GM18519 (cell line): Measurements from ENCODE around the gene SMIM7.
"Not testable (repeated sequence)": the region's sequence is repeated elsewhere in the genome, so short reads cannot be mapped to it uniquely, and the experiment has no call there.

Experiments
- ATAC-seq: cut with Tn5 transposase; IDR thresholded peaks from one replicate; pipeline ENCODE4 v1.9.1; 2021; ENCODE audit warnings: mild to moderate bottlenecking, moderate library complexity; ENCODE audit not compliant: unreplicated experiment, low FRiP score

Gene SMIM7

DNA sequence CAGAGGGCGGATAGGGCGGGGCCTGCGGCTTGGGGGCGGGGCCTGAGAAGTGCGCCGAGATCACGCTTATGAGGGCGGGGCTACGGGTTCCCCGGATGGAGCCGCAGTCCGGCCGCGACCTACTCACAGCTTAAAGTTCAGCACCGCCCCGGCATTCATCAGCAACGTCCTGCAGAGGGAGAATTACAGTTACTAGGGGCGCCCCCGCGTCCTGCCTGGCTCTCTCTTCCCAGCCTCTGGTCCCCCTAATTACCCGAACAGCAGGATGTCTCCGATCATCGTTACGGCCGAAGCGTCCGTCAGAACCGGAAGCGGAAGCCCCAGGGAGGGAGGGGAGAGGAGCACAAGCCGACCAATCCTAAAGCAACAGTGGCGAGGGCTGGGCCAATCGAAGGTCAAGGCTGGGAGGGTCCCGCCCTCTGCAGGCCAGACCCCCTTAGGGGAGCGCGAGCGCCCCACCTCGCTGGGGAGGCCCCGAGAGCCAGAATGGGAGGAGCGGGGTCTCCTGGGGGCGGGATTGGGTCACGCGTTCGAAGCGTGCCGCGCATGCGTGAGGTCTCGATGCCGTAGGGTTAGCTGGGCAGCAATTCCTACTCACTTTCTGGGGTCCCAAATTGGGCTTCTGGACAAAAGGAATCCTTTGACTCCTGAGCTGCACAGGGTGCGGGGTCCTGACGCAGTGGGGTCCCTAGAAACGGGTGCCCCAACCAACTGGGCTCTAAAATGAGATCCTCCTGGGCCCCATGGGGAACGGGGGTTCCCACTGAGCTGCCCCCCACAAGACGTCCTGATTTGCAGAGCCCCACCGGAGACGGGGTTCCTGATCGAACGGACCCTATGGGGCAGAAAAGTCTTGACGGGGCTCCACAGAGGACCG lies at the start of gene SMIM7:
SMIM7 (minus strand) TSS at position 313 of the 877 bp plus-strand sequence; CDS start at position 279, 34 bp downstream.
- peak; percentile 73 for ATAC-seq

DNA sequence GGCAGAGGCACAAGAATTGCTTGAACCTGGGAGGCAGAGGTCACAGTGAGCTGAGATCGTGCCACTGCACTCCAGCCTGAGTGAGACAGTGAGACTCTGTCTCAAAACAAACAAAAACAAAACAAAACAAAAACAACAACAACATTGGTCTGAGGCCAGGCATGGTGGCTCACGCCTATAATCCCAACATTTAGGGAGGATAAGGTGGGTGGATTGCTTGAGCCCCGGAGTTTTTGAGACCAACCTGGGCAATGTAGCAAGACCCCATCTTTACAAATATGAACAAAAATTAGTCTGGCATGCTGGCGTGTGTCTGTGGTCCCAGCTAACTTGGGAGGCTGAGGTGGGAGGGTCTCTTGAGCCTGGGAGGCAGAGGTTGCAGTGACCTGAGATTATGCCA lies 43.7 kb upstream of the SMIM7 start:
- no peak for ATAC-seq

DNA sequence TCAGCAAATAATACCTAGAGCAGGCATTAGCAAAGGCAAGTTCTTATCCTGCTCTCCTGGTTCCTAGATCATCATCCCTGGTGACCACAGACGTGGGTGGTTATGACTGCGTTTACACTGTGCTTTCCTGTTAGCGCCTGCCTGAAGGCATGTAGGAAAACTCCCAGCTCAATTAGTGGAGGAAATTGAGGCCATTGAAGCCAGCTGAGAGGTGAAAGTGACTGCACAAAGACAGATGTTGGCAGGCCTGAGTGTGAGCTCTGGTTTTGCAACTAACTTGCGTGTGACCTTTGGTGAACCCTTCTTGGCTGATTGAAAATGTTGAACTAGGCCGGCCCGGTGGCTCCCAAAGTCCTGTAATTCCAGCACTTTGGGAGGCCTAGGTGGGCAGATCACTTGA lies 42.2 kb upstream of the SMIM7 start:
- no peak for ATAC-seq

DNA sequence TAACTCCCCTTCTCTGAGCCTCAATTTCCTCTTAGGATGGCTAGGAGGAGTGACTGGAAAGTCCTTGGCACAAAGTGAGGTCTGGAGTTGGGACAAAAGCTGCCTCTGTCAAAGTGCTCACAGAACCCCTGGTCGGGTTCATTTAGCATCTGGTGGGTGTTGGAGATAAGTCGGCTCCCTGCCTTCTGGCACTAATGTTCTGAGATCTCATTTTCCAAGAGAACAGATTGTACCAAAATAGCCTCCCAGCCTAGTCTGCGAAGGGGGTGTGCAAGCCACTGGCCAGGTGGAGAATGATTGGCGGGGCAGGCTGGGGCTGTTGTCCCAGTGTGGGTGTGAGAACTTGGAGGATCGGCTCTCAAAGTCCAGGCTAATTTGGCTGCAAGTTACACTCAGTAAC lies 39.0 kb upstream of the SMIM7 start:
- no peak for ATAC-seq

DNA sequence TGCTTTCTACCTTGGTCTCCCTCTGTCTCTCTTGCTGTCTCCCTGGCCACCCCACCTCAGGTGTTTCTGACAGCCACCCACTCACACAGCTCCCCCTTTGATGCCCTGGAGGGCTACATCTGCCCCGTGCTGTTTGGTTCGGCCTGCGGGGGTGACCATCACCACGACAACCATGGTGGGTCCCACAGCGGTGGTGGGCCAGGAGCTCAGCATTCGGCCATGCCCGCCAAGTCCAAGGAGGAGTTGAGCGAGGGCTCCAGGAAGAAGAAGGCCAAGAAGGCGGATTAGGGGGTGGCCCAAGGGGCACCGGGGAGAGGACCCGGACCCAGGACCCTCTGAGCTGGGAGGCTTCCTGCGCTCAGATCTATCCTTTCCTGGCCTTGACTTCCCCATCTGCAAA lies 28.1 kb upstream of the SMIM7 start:
- ATAC-seq, result no peak

DNA sequence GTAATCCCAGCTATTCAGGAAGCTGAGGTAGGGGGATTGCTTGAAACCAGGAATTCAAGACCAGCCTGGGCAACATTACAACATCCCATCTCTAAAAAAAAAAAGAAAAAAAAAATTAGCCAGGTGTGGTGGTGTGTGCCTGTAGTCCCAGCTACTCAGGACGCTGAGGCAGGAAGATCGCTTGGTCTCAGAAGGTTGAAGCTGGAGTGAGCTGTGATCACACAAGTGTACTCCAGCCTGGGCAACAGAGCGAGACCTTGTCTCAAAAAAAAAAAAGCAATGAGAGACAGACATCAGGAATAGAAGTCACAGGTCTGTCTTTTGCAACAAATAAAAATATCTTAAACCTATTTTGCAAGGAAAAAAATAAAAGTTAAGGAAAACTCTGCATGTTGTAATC lies 24.3 kb upstream of the SMIM7 start:
- ATAC-seq, result no peak

DNA sequence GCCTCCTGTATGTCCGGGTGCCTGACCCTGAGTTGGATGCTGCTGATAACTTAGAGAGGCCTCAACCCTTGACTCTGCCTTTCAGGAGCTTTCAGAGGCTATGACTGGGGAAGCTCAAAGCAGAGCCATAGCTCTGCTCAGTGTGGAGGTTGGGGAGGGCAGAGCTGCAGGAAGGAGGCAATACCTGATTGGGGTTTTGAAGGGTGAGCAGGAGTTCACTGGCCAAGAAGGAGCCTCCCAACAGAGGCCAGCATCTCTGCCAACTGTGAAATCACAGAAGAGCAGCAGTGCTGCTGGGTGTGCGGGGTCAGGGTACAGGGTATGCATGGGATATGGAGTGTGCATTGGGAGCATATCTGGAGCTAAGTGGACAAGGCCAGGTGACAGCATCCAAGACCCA lies 22.6 kb upstream of the SMIM7 start:
- ATAC-seq, result no peak

DNA sequence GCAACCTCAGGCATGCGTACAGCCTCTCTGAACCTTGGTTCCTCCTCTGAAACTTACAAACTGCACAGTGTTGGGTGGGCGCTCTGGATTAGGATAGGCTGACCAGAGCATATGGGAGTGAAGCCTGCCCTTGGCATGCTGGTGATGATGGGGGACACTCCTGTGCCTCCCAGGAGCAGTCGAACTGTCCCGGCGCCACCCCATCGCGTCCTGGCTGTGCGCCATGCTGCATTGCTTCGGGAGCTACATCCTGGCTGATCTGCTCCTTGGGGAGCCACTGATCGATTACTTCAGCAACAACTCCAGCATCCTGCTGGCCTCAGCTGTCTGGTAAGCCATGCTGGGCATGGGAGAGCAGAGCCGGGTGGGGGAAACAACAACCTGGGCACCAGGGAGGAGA lies 19.9 kb upstream of the SMIM7 start:
- ATAC-seq, result no peak

DNA sequence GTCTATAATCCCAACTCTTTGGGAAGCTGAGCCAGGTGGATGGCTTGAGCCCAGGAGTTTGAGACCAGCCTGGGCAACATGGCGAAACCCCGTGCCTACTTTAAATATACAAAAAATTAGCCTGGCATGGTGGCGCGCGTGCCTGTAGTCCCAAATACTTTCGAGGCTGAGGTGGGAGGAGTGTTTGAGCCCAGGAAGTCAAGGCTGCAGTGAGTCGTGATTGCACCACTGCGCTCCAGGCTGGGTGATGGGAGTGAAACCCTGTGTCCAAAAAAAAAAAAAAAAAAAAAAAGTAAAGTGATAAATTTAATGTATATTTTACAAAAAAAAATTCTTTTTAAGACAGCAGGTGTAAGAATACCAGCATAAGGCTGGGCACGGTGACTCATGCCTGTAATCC lies 18.6 kb upstream of the SMIM7 start:
- ATAC-seq, result no peak

DNA sequence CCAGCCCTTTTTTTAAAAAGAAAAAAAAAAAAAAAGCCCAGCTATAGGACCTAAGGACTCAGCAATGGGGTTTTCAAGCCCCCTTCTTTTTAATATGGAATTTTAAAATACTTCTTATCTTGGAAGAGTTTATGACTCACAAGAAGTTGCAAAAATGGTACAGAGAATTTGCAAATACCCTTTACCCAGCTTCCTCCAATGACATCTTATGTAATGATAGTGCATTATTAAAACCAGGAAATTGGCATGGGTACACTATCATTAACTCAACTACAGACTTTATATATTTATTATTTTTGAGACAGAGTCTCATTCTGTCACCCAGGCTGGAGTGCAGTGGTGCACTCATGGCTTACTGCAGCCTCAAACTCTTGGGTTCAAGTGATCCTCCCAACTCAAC lies 17.1 kb upstream of the SMIM7 start:
- no peak for ATAC-seq

DNA sequence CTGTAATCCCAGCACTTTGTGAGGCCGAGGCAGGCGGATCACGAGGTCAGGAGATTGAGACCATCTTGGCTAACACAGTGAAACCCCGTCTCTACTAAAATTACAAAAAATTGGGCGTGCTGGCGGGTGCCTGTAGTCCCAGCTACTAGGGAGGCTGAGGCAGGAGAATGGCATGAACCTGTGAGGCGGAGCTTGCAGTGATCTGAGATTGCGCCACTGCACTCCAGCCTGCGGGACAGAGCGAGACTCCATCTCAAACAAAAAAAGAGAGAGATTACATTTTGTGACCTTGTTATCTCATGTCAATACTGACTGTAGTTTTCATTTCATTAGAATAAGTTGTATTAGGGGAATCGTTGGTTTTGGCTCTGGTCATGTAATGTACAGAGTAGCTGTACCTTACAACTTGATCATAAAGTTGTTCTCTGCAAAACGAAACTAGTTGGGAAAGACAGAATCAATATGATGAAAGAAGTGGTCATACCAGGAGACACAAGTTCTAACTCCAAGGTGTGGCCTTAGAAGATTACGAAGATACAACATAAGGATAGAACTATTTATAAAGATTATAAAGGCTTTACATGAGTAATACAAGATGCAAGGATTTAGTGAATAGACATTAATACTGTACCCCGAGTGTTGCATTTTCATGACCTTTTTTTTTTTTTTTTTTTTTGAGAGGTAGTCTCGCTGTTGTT lies 16.3 kb upstream of the SMIM7 start:
- ATAC-seq, result no peak

DNA sequence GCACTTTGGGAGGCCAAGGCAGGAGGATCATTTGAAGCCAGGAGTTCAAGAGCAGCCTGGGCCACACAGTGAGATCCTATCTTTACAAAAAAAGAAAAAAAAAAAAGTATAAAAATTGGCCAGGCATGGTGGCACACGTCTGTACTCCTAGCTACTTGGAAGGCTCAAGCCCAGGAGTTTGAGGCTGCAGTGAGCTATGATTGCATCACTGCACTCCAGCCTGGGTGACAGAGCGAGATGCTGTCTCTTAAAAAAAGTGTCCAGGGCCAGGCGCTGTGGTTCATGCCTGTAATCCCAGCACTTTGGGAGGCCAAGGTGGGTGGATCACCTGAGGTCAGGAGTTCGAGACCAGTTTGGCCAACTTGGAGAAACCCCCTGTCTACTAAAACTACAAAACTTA lies 13.9 kb upstream of the SMIM7 start:
- not testable (repeated sequence) for ATAC-seq

DNA sequence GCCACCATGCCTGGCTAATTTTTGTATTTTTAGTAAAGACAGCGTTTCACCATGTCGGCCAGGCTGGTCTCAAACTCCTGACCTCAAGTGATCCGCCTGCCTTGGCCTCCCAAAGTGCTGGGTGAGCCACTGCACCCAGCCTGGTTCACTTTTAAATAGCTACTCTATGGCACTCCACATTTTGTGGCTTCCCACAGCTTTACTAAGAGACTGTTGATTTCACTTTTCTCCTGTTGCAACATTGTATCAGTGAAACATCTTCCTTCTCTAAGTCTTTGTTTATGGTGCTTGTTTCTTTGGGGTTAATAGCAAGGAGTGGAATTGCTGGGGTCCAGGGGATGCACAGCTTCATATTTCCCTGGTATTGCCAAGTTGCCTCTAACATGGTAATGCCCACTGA lies 13.3 kb upstream of the SMIM7 start:
- ATAC-seq, result no peak

DNA sequence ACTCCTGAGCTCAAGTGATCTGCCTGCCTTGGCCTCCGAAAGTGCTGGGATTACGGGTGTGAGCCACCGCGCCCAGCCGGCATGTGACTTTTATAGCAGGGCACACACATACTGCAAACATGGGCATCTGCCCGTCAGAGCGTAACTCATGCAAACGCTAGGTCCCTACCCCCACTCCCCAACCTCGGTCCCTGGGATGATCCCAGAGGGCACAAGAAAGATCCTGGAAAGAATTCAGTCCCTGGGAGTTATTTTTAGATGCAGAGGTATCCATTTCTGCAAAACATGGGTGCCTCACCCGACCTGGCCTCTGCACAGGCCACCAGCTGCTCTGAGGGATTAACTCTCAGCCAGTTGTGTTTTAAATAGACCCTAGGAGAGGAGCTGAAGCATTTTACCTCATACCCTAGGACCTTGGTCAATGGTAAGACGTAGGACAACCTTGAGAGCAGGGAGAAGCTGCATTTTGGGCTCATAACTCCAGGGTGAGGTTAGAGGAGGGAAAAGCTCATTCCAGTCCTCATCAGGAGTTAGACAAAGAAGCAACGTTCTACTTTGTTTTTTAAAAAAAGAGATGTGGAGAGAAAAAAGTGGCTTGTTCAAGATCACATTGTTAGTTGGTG lies 11.8 kb upstream of the SMIM7 start:
- ATAC-seq, result no peak

DNA sequence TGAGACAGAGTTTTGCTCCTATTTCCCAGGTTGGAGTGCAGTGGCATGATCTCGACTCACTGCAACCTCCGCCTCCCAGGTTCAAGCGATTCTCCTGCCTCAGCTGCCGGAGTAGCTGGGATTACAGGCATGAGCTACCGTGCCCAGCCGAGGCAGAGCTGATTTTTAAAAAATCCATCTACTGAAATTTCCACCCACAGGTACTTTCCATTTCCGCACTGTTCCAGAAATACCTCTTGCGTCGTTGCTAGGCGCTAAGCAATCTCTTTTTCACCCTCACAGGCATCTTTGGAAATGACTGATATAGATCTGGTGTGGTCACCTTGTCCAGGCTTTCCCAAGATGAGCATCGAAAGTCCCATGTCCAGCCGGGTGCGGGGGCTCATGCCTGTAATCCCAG lies 10.3 kb upstream of the SMIM7 start:
- ATAC-seq, result no peak

DNA sequence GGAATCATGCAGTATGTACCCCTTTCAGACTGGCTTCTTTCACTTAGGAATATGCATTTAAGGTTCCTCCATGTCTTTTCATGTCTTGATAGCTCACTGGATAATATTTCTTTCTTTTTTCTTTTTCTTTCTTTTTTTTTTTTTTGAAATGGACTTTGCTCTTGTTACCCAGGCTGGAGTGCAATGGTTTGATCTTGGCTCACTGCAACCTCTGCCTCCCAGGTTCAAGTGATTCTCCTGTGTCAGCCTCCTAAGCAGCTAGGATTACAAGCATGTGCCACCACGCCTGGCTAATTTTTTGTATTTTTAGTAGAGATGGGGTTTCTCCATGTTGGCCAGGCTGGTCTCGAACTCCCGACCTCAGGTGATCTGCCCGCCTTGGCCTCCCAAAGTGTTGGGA lies 8.8 kb upstream of the SMIM7 start:
- not testable (repeated sequence) for ATAC-seq

DNA sequence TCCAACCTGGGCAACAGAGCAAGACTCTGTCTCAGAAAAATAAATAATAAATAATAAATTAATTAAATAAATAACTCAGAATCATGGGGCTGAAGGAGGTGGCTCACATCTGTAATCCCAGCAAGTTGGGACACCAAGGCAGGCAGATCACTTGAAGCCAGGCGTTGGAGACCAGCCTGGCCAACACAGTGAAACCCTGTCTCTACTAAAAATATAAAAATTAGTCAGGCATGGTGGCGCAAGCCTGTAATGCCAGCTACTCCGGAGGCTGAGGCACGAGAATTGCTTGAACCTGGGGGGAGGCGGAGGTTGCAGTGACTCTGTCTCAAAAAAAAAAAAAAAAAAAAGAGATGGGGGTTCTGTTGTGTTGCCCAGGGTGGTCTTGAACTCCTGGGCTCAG lies 8.2 kb upstream of the SMIM7 start:
- ATAC-seq, result no peak

DNA sequence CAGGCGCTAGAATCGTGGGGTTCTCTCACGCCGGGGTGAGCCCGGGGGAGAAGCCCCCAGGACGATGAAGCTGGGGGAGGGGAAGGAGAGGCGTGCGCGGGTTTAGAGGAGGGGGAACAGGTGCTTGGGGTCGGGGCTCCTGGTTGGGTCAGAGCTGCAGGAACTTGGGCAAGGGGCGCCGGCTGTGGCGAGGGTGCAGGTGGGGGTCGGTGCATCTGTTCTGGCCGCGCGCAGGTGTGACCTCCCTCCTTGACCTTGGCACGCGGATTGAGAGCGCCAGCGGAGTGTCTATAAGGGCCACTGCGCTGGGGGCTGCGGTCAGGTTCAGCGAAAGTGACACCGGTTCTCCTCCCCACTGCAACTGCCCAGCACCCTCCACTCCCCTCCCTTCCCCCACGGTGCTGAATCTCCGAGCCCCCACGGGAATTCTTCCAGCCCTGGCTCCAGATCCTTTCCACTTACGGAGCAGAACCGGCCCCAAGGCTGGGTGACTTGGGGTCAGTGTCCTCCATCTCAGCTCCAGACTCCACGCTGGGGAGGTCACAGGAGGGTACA lies 1.6 kb upstream of the SMIM7 start:
- ATAC-seq, result no peak

DNA sequence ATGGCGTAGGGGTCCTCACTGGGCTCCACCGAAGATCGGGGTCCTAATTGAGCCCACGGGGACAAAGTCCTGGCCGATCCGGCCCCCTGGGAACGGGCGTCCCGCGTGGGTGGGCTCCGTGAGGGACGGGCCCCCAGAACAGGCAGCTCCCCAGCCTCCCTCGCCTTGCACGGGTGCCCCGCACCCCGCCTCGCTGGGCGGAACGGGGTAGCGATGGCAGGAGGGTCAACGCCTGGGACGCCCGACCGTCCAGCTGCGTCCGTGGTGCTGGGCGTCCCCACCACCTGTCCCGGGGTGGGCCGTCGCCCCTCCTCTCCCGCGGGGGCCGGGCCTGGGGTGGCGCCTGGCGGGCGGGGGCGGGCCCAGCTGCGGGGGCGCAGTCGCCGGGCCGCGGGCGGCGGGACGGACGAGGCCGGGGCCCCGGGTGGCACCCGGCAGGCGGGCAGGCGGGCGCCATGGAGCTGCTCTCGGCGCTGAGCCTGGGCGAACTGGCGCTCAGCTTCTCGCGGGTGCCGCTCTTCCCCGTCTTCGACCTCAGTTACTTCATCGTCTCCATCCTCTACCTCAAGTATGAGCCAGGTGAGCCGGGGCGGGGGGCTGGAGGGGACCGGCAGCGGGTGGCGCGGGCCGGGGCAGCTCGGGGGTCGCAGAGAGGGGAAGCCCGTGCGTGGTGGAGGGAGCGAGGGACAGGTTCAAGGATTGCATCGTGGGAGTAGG lies 977 bp upstream of the SMIM7 start, which contains the start of gene TMEM38A:
TMEM38A (plus strand) TSS at position 377 of the 717 bp plus-strand sequence; CDS start at position 456, 79 bp downstream.
- no peak for ATAC-seq

DNA sequence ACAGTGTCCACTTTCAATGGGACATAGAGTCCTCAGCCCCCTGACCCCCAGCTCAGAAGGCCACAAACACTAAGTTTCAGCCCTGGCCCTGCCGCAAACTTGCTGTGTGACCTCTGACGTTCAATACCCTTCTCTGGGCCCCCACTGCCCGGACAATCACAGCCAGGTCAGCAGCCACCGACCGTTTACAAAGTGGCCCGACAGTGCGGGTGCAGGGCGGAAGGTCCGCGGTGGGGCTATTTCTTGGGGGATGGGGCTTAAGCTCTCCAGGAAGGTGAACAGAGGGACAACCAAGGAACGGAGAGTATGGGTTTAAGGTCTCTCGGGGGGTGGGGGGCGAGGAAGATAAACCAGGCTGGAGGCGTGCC lies 496 bp downstream of the SMIM7 start:
- no peak for ATAC-seq

DNA sequence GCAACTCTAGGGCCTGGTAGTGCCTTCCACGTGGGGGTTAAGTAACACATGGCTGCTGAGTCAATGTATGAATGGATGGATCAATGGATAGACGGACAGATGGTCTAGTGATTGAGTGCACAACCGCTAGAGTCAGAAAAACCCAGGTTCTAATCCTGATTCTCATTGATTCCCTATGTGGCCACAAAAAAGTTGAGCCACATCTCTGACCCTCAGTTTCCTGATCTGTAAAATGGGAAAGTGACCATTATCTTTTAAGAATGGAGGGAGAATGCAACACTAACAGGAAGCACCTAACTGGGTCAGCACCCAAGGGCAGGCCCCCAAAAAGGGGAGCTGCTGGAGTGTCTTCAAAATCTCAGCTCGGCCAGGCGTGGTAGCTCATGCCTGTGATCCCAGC lies 2.6 kb downstream of the SMIM7 start:
- no peak for ATAC-seq
